GM03348 (cell line): Measurements from ENCODE around the gene ESAM.
A peak's percentile ranks its signal among the peaks of the same experiment; 100 is the strongest.

ENCODE experiments used
- DNase-seq: peaks from one replicate; pipeline ENCODE4 v3.0.0; 2012; ENCODE audit warnings: low spot score

The ESAM gene

GRCh38 chr11:124762105-124762623, at the start of gene ESAM:
Gene ESAM (minus strand): TSS chr11:124762290. CDS start chr11:124762154, 136 bp downstream.
- DNase-seq = no peak

GRCh38 chr11:124811399-124812125, 49.5 kb upstream of the ESAM start:
- DNase-seq = no peak

- no peak for DNase-seq
Observed at GRCh38 chr11:124807660-124808270, 45.7 kb upstream of the ESAM start.

- no peak for DNase-seq
Observed at GRCh38 chr11:124807201-124807600, 45.1 kb upstream of the ESAM start.

DNA sequence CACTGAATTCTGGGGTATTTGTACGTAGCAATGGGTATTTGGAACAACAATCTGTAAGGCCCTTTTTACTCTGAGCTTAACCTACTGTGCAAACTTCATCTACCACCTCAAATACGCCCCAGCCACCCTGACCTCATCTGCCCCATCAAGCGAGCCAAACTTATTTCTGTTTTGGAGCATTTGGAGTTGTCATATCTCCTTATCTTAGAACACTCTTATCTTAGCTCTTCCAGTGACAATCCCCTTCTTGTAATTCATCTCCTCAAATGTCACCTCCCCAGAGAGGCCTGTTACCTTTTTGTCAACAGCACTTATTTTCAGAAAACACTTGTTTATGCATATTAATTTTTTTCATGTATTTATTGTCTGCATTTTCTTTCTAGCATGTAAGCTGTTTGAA, 42.8 kb upstream of the ESAM start:
- no peak for DNase-seq

DNA sequence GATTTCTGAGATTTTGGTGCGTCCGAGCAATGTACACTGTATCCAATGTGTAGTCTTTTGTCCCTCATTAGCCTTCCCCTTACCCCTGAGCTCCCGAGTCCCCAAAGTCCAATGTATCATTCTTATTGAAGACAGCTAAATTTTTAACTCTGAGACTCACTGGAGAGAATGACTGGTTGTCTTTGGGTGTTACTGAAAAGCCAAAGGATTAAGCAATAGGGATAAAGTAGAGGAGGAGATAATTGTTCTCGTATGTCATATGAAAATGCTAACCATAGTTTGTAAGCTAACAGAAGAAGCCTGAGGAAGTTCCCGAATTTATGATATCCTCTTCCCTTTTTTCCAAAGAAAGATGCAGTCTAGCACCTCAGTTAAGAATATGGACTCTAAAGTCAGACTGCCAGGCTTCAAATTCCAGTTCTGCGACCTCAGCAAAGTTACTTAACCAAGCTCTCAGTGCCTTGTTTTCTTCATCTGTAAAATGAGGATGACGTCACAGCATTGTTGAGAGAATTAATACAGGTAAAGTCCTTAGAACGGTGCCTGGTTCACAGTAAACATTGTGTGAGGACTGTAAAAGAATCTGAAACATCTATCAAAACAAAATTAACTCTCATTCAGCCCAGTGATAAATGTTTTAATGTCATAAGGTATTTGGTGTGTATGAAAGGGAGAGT, 39.7 kb upstream of the ESAM start:
- peak; percentile 65 for DNase-seq

DNA sequence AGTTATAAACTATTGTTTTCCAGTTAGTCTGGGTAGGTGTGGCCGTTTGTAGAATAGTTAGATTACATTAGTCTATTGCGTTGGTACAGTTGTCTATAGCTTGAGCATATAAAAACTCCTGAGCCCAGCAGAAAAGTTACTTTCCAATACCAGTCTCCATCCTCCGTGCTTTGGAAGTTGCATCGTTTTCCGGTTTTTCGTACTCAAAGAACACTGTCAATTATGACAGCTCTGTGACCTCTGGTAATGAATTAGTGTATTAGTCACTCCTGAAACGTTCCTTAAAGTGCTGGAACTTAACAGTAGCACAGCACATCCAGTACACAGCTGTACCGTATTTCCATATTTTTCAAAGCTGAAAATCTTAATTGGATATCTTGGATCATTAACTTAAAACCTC, 38.9 kb upstream of the ESAM start:
- peak; percentile 42 for DNase-seq

DNA sequence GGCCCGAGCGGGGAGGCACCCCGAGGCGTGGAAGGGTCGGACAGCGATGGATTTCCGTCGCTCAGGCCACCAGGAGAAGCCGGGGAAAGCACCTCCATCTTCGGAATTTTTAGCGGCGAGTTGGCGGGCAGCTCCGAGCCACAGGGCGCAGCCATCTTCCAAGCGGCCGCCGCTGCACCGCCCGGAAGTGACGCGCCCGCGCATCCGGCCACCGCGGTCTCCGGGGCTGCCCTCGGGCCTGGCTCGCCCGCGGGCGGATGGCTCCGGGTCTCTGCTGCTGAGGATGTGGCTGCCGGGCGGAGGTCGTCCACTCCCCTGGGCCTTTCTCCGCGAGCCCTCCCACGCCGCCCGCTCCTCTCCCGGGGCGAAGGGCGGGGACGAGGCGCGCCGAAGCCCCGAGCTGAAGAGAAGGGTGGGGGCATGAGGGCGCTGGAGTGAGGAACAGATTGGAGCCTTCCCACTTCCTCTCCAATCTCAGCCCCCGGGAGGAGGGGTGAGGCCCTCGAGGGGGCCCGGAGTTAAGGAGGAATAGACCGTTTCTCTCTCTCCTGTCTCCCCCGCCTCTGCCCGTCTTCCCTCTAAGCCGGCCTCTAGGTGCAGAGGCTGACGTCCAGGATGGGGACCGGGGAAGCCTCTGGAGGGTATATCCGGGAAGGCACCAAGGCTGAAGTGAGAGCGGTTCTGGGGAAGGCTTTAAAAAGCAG, 38.3 kb upstream of the ESAM start, which contains the start of gene MSANTD2:
MSANTD2 (minus strand) TSS at position 181 of the 704 bp plus-strand sequence; CDS start at position 155, 26 bp downstream.
- peak; percentile 93 for DNase-seq

- peak; percentile 64 for DNase-seq
Observed at GRCh38 chr11:124799348-124800225, 37.5 kb upstream of the ESAM start.

GRCh38 chr11:124798991-124799347, 36.9 kb upstream of the ESAM start:
- DNase-seq = peak; percentile 56

DNA sequence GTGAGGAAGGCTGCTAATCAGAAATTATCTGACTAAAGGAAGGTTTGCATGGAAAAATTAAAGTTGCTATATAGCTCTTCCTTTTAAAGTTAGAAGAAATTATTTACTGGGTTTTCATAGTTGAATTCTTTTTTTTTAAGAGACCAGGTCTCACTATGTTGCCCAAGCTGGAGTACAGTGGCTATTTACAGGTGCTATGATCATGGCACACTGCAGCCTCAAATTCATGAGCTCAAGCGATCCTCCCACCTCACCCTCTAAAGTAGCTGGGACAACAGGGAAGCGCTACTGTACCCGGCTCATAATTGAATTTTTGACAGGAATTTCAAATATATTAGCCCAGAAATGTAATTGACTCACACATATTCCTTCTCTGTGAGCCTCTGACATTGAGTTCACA, 34.2 kb upstream of the ESAM start:
- DNase-seq = no peak

GRCh38 chr11:124793466-124794278, 31.6 kb upstream of the ESAM start:
- DNase-seq = peak; percentile 52

GRCh38 chr11:124791626-124792341, 29.7 kb upstream of the ESAM start:
- no peak for DNase-seq

DNA sequence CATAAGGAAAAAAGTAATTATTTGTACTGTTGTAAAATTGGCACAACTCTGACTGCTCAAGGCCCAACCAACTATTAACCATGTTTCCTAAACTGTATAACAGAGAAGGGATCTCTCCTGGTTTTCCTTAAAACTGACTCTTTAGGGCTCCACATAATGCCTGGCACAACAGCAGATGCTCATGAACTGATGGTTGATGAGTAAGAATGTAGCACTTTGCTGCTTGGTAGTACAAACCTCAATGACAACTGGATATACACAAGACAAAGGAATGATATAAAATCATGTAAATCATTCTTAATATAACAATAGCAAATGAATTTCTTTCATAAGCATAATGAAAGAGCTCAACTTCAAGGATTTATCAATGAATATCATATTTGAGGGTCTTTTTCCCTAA, 26.4 kb upstream of the ESAM start:
- DNase-seq = peak; percentile 7

DNA sequence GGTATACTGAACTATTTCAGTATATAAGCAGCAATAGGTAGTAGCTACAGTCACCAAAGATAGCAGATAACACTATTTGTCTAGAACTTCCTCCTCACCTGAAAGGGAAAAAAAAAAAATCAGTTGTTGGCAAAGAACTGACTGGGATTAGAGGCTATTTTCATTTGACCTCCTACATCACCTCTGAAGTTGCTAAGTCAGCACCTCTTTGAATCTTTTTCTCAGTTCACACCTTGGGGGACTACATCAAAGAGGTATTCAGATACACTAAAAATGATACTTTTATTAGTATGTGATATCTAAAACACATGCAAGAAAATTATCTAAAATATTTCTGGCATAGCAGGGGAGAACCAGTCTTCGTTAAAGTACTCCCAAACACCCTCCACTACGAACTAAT, 22.0 kb upstream of the ESAM start:
- DNase-seq = no peak

- DNase-seq = no peak
Observed at GRCh38 chr11:124783002-124783401, 20.9 kb upstream of the ESAM start.

DNA sequence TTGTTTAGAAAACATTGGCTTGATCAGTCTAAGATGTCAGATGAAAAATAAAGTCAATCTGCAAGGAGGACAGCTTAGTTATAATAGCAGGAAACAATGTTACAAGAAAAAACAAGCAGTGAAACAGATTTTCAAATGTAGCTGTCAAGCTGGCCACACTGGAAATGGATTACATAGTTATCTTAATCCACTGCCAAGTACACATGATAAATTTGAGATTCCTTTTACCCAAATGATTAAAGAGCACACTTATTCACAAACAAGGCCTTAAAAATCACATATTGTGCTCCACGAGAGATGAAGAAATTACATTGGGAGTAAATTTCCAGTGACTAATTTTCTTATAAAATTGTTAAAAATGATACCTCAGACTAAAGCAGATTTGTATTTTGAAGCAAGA, 17.5 kb upstream of the ESAM start:
- DNase-seq = no peak

GRCh38 chr11:124778281-124778680, 16.2 kb upstream of the ESAM start:
- no peak for DNase-seq

DNA sequence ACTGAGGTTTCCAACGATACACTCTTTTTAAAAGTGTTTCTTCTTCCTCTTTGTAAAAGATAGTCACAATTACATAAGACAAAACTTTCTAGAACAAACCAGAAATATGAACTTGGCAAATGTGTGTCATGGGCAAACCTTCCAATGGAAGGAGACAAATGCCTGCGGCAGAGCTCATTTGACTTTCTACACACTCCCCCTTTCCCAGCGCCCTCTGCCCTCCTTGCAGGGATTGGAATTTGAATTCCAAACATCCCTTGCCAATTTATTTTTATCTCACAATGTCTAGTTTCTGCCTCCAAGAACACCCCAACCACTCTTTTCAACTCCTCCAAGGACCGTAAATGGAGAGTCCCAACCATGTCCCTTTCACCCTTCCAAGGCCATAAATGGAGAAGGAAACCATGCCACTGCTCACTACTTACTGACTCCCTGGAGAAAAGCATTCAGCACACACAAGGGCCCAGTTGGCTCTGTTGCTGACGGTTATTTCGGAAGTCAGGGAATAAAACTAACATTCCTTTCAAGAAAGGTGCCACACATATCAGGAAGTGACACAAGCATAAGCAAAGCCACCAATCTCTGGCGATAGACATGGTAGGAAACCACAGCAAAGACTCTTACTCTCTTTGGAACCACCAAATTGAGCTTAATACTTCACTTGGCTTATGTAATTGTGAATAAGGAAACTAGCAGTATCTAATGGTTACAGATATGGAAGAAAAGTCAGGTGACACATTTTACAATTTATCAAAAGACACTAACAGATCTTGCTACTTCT, 15.0 kb upstream of the ESAM start:
- DNase-seq = no peak
